ENCODE results near the gene HIVEP3.

DNA sequence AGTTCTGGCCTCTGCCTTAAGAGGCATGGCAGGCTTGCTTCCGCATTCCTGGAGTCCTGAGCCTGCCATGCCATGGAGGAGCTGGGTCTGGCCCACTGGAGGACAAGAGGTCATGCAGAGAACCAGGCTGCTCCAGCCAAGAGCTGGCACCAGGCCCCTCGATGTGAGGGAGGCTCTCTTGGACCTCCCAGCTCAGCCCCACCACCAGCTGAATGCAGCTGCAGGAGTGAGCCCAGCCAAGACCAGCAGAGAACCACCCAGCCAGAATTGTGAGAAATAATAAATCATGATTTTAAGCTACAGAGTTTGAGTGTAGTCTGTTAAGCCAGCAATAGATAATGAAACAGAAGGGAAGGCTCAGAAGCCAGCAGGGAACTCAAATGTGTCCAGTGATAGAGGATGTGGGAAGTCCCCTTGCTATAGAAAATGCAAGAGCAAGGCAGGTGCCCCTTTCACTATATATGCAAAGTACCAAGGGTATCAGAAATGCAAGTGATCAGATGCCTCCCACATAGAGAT is 118.4 kb downstream of the HIVEP3 start:
- TF ChIP-seq, protein P1, sequence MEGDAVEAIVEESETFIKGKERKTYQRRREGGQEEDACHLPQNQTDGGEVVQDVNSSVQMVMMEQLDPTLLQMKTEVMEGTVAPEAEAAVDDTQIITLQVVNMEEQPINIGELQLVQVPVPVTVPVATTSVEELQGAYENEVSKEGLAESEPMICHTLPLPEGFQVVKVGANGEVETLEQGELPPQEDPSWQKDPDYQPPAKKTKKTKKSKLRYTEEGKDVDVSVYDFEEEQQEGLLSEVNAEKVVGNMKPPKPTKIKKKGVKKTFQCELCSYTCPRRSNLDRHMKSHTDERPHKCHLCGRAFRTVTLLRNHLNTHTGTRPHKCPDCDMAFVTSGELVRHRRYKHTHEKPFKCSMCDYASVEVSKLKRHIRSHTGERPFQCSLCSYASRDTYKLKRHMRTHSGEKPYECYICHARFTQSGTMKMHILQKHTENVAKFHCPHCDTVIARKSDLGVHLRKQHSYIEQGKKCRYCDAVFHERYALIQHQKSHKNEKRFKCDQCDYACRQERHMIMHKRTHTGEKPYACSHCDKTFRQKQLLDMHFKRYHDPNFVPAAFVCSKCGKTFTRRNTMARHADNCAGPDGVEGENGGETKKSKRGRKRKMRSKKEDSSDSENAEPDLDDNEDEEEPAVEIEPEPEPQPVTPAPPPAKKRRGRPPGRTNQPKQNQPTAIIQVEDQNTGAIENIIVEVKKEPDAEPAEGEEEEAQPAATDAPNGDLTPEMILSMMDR (IDR thresholded peaks at IDR 0.05; ENCODE audit: insufficient read depth, low read length) = no peak
- TF ChIP-seq, protein P2, sequence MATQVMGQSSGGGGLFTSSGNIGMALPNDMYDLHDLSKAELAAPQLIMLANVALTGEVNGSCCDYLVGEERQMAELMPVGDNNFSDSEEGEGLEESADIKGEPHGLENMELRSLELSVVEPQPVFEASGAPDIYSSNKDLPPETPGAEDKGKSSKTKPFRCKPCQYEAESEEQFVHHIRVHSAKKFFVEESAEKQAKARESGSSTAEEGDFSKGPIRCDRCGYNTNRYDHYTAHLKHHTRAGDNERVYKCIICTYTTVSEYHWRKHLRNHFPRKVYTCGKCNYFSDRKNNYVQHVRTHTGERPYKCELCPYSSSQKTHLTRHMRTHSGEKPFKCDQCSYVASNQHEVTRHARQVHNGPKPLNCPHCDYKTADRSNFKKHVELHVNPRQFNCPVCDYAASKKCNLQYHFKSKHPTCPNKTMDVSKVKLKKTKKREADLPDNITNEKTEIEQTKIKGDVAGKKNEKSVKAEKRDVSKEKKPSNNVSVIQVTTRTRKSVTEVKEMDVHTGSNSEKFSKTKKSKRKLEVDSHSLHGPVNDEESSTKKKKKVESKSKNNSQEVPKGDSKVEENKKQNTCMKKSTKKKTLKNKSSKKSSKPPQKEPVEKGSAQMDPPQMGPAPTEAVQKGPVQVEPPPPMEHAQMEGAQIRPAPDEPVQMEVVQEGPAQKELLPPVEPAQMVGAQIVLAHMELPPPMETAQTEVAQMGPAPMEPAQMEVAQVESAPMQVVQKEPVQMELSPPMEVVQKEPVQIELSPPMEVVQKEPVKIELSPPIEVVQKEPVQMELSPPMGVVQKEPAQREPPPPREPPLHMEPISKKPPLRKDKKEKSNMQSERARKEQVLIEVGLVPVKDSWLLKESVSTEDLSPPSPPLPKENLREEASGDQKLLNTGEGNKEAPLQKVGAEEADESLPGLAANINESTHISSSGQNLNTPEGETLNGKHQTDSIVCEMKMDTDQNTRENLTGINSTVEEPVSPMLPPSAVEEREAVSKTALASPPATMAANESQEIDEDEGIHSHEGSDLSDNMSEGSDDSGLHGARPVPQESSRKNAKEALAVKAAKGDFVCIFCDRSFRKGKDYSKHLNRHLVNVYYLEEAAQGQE (IDR thresholded peaks at IDR 0.05; ENCODE audit: insufficient replicate concordance, low read depth) = no peak
- no peak for TF ChIP-seq SPI1 (IDR thresholded peaks at IDR 0.05; ENCODE audit: borderline replicate concordance, low read depth)
